ENCODE measurements around the gene TENM3.

Gene TENM3

GRCh38 chr4:182273191-182273935, 30.2 kb downstream of the TENM3 start:
- no peak overlapping the region for H3K4me3 ChIP-seq (ENCODE audit: low read depth, low read length)

GRCh38 chr4:182276210-182277109, 33.3 kb downstream of the TENM3 start:
- no peak for TF ChIP-seq CTCF (IDR thresholded peaks at IDR 0.05; ENCODE audit: low read depth, low read length)
- H3K4me3 ChIP-seq (ENCODE audit: low read depth, low read length): no peak overlapping the region

More at GRCh38 chr4:182273191-182273935, 30.2 kb downstream of the TENM3 start:
- no peak for TF ChIP-seq CTCF (IDR thresholded peaks at IDR 0.05; ENCODE audit: low read depth, low read length)

- H3K4me3 ChIP-seq (ENCODE audit: low read depth, low read length): no peak overlapping the region
- no peak for TF ChIP-seq CTCF (IDR thresholded peaks at IDR 0.05; ENCODE audit: low read depth, low read length)
Measured at GRCh38 chr4:182277377-182277776, 34.2 kb downstream of the TENM3 start.

- no peak for TF ChIP-seq CTCF (IDR thresholded peaks at IDR 0.05; ENCODE audit: low read depth, low read length)
- H3K4me3 ChIP-seq (ENCODE audit: low read depth, low read length): no peak overlapping the region
Measured at GRCh38 chr4:182278729-182279128, 35.5 kb downstream of the TENM3 start.

GRCh38 chr4:182280436-182281111, 37.4 kb downstream of the TENM3 start:
- H3K4me3 ChIP-seq (ENCODE audit: low read depth, low read length): no peak overlapping the region
- no peak for TF ChIP-seq CTCF (IDR thresholded peaks at IDR 0.05; ENCODE audit: low read depth, low read length)

GRCh38 chr4:182286035-182286434, 42.8 kb downstream of the TENM3 start:
- H3K4me3 ChIP-seq (ENCODE audit: low read depth, low read length): no peak overlapping the region
- no peak for TF ChIP-seq CTCF (IDR thresholded peaks at IDR 0.05; ENCODE audit: low read depth, low read length)
